ENCODE measurements around the gene STAT4. TPM values are rescaled to one million over a fixed set of nuclear protein-coding genes. Genes with fewer than 3 reads are reported as not detected.

The STAT4 gene
- total RNA-seq (2022): 0.85 and 1.3 TPM in 2 replicates
- percentile 23 among the genes with signal in this experiment for Bru-seq, nascent RNA
- BruChase-seq, experiment 1, labeled RNA remaining after a 6-hour chase: percentile 24 among the genes with signal in this experiment
- percentile 20 among the genes with signal in this experiment for BruChase-seq, experiment 2, labeled RNA remaining after a 2-hour chase
- long read RNA-seq: 0 reads

DNA sequence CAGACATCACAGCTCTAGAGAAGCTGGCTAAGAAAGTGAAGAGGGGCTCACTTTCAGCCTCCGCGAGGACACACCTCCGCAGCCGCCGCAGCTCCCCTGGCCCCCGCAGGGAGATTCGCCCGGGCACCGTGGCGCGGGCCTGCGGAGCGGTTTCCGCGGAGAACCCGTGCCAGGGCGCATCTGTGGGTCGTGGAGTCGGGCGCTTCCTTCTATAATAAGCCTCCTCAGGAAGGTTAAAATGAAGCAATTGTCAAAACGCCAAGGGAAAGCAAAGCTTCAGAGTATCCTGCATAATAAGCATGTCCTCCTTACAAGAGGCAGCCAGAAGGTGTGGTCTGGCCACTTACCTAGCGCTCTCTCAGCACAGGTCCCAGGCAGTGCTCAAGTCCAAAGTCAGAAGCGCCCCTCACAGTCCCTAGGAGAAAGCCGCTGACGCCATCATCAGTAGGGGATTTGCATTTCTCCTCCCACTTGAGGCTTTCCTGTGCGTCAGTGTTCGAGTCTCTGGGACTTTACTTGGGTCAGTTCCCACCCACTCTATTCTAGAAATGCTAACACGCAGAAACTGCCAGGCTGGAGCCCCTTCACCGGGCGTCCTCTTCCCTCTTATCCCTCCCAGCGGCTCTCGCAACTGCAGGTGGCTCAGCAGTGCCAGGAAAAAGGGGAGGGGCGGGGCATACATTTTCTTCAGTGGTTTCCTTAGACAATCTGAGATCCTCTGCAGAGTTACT, at the start of gene STAT4:
Gene STAT4 (minus strand): TSS at position 395 of the 731 bp plus-strand sequence. CDS start 2,791 bp downstream, outside the sequence.
- DNase-seq: peak; percentile 39
- peak within 1 kb of the TSS; percentile 34 for H3K27ac Mint-ChIP-seq (ENCODE audit: unreplicated experiment)
- no peak for TF ChIP-seq CTCF (IDR thresholded peaks at IDR 0.05; ENCODE audit: unreplicated experiment)
- CTCF ChIA-PET: interaction anchor here (1.2 to 1.3 kb wide), 2 partner anchors 98 to 100 kb away, joined by 5 to 8 read pairs; no protein-coding TSS in a partner anchor
- H3K9me3 Mint-ChIP-seq (ENCODE audit: low read depth, unreplicated experiment): no peaks in the 10 kb centered on the region
- BruUV-seq (replicated peaks): no TSS peak
- H3K4me1 Mint-ChIP-seq (ENCODE audit: low read depth, unreplicated experiment): peaks cover 32% of the 10 kb centered on the region
- intact Hi-C loops (cut with micrococcal nuclease; ENCODE audit: unreplicated experiment): loop anchor here (5.0 kb wide), 1 partner anchor 363 kb away; no protein-coding TSS in a partner anchor
- H3K27me3 Mint-ChIP-seq (ENCODE audit: unreplicated experiment): no peaks in the 10 kb centered on the region
- peaks cover 12% of the 10 kb centered on the region for H3K36me3 Mint-ChIP-seq (ENCODE audit: insufficient read depth, unreplicated experiment)
- H3K4me3 Mint-ChIP-seq (ENCODE audit: low read depth, unreplicated experiment): peak within 1 kb of the TSS; percentile 81

- no peaks in the 10 kb centered on the region for H3K36me3 Mint-ChIP-seq (ENCODE audit: insufficient read depth, unreplicated experiment)
- no peak for TF ChIP-seq CTCF (IDR thresholded peaks at IDR 0.05; ENCODE audit: unreplicated experiment)
- H3K27ac Mint-ChIP-seq (ENCODE audit: unreplicated experiment): no peak overlapping the region
- no peaks in the 10 kb centered on the region for H3K27me3 Mint-ChIP-seq (ENCODE audit: unreplicated experiment)
- H3K4me1 Mint-ChIP-seq (ENCODE audit: low read depth, unreplicated experiment): no peaks in the 10 kb centered on the region
- no peaks in the 10 kb centered on the region for H3K9me3 Mint-ChIP-seq (ENCODE audit: low read depth, unreplicated experiment)
- CTCF ChIA-PET: no interaction called here
- DNase-seq: no peak
- H3K4me3 Mint-ChIP-seq (ENCODE audit: low read depth, unreplicated experiment): no peak overlapping the region
- BruUV-seq (replicated peaks): no TSS peak
- intact Hi-C loops (cut with micrococcal nuclease; ENCODE audit: unreplicated experiment): no loop called here
Measured at GRCh38 chr2:191199929-191200512, 49.2 kb upstream of the STAT4 start.

- no peak for TF ChIP-seq CTCF (IDR thresholded peaks at IDR 0.05; ENCODE audit: unreplicated experiment)
- BruUV-seq (replicated peaks): no TSS peak
- intact Hi-C loops (cut with micrococcal nuclease; ENCODE audit: unreplicated experiment): no loop called here
- Mint-ChIP-seq H3K4me1 (ENCODE audit: low read depth, unreplicated experiment) (no peaks in the 10 kb centered on the region), H3K9me3 (ENCODE audit: low read depth, unreplicated experiment) (no peaks in the 10 kb centered on the region), H3K27ac (ENCODE audit: unreplicated experiment) (no peak overlapping the region), H3K4me3 (ENCODE audit: low read depth, unreplicated experiment) (no peak overlapping the region), H3K36me3 (ENCODE audit: insufficient read depth, unreplicated experiment) (no peaks in the 10 kb centered on the region), H3K27me3 (ENCODE audit: unreplicated experiment) (no peaks in the 10 kb centered on the region)
- no peak for DNase-seq
- CTCF ChIA-PET: no interaction called here
Measured at GRCh38 chr2:191198271-191198670, 47.5 kb upstream of the STAT4 start.

DNA sequence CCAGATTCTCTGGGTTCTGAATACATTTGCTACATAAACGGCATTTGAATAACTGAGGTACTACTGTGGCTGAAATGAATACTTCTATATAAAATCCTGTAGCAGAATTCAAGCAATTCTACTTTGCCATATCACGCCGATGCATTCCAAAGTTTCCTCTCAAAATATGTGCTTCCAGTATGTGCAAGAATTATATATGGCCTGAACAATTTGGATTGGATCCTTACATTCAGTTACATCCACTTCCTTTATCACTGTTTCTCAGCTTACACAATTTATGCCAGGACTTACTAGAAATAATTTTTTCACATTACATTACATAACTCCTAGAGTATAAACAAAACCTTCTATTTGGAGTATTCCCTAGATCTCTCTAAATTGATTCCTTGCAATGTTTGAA, 46.3 kb upstream of the STAT4 start:
- CTCF ChIA-PET: no interaction called here
- Mint-ChIP-seq H3K36me3 (ENCODE audit: insufficient read depth, unreplicated experiment) (no peaks in the 10 kb centered on the region), H3K9me3 (ENCODE audit: low read depth, unreplicated experiment) (no peaks in the 10 kb centered on the region), H3K27me3 (ENCODE audit: unreplicated experiment) (no peaks in the 10 kb centered on the region), H3K27ac (ENCODE audit: unreplicated experiment) (no peak overlapping the region), H3K4me3 (ENCODE audit: low read depth, unreplicated experiment) (no peak overlapping the region), H3K4me1 (ENCODE audit: low read depth, unreplicated experiment) (no peaks in the 10 kb centered on the region)
- BruUV-seq (replicated peaks): no TSS peak
- DNase-seq: no peak
- TF ChIP-seq CTCF (IDR thresholded peaks at IDR 0.05; ENCODE audit: unreplicated experiment): no peak
- intact Hi-C loops (cut with micrococcal nuclease; ENCODE audit: unreplicated experiment): no loop called here
